GM21515 (cell line): Measurements from ENCODE around the gene SLC12A3.

ENCODE experiments used
- ATAC-seq: cut with Tn5 transposase; IDR thresholded peaks from one replicate; pipeline ENCODE4 v1.9.1; 2021; ENCODE audit not compliant: unreplicated experiment

The SLC12A3 gene

GRCh38 chr16:56864960-56865359 lies at the start of gene SLC12A3:
Gene SLC12A3, plus strand, starts transcription at chr16:56865207. Its CDS starts 29 bp downstream, at chr16:56865236.
- no peak for ATAC-seq

GRCh38 chr16:56815721-56816120 lies 49.3 kb upstream of the SLC12A3 start:
- ATAC-seq: no peak

GRCh38 chr16:56817056-56817455 lies 48.0 kb upstream of the SLC12A3 start:
- ATAC-seq: no peak

GRCh38 chr16:56817938-56818337 lies 47.1 kb upstream of the SLC12A3 start:
- no peak for ATAC-seq

- no peak for ATAC-seq
Observed at GRCh38 chr16:56823081-56823733, 41.8 kb upstream of the SLC12A3 start.

- ATAC-seq: no peak
Observed at GRCh38 chr16:56824331-56824730, 40.7 kb upstream of the SLC12A3 start.

- ATAC-seq: no peak
Observed at GRCh38 chr16:56824804-56825203, 40.2 kb upstream of the SLC12A3 start.

GRCh38 chr16:56825826-56826225 lies 39.2 kb upstream of the SLC12A3 start:
- no peak for ATAC-seq

- ATAC-seq: no peak
Observed at GRCh38 chr16:56828647-56829046, 36.4 kb upstream of the SLC12A3 start.

GRCh38 chr16:56830669-56831068 lies 34.3 kb upstream of the SLC12A3 start:
- ATAC-seq: no peak

- ATAC-seq: no peak
Observed at GRCh38 chr16:56832768-56833167, 32.2 kb upstream of the SLC12A3 start.

GRCh38 chr16:56833243-56833970 lies 31.6 kb upstream of the SLC12A3 start:
- ATAC-seq: no peak

GRCh38 chr16:56835320-56835719 lies 29.7 kb upstream of the SLC12A3 start:
- ATAC-seq: no peak

- no peak for ATAC-seq
Observed at GRCh38 chr16:56836410-56837230, 28.4 kb upstream of the SLC12A3 start.

- no peak for ATAC-seq
Observed at GRCh38 chr16:56838622-56839337, 26.2 kb upstream of the SLC12A3 start.

GRCh38 chr16:56841233-56841632 lies 23.8 kb upstream of the SLC12A3 start:
- no peak for ATAC-seq

GRCh38 chr16:56841659-56842058 lies 23.3 kb upstream of the SLC12A3 start:
- no peak for ATAC-seq

- no peak for ATAC-seq
Observed at GRCh38 chr16:56842133-56842532, 22.9 kb upstream of the SLC12A3 start.

- no peak for ATAC-seq
Observed at GRCh38 chr16:56844056-56844455, 21.0 kb upstream of the SLC12A3 start.

- ATAC-seq: no peak
Observed at GRCh38 chr16:56847173-56847910, 17.7 kb upstream of the SLC12A3 start.
